Measurements from ENCODE around the gene CDCA7L. TPM values are rescaled to one million over a fixed set of nuclear protein-coding genes. Genes with fewer than 3 reads are reported as not detected.

CDCA7L gene
- polyA plus RNA-seq, 1 of the 3 experiments (the other 2 are of a cell fraction): 18.4 TPM

DNA sequence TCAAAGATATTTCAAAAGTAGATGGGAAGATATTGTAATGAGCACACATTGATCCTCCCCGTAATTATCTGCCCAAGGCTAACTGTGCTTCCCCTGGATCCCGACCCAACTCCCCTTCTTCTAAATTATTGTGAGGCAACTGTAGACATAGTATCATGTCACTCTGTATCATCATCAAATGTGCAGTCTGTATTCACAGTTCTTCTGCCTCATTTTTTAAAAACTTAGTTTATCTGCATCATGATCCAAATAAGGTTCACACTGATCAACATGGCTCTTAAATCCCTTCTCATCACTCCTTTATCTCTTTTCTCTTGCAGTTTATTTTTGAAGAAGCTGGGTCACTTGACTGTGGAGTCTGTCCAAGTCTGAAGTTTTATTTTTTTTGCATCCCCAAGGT, 27.5 kb downstream of the CDCA7L start:
- Histone ChIP-seq H3K9me2 (no peaks in the 10 kb centered on the region), H3K9ac (no peak overlapping the region), H3K27ac (ENCODE audit: low read depth in 2 of 2, low read length in 1 of 2) (no peak overlapping the region), H3K36me3 (replicated peaks in 1 of 2; ENCODE audit: control insufficient read depth in 1 of 2, insufficient read depth in 2 of 2, low read length in 1 of 2) (peaks cover 0 to 3% of the 10 kb centered on the region in 2 experiments), H3K4me1 (ENCODE audit: control insufficient read depth in 1 of 2, insufficient read depth in 2 of 2, low read depth in 1 of 2, low read length in 1 of 2) (no peaks in the 10 kb centered on the region), H3K4me2 (no peak overlapping the region), H2AFZ (ENCODE audit: low read depth) (no peak overlapping the region), H3K27me3 (ENCODE audit: insufficient read depth) (no peaks in the 10 kb centered on the region), H3K4me3 (ENCODE audit: low read depth in 2 of 2, low read length in 1 of 2) (no peak overlapping the region), H3K9me3 (no peaks in the 10 kb centered on the region), H3K79me2 (ENCODE audit: insufficient read depth) (no peaks in the 10 kb centered on the region; the same call in 1 of the 2 replicates), H3F3A (replicated peaks; ENCODE audit: insufficient read depth) (no peaks in the 10 kb centered on the region), H4K20me1 (ENCODE audit: insufficient read depth) (no peaks in the 10 kb centered on the region)
- ChIA-PET POLR2A (no interaction called here), CTCF (no interaction called here)
- TF ChIP-seq, protein P1, sequence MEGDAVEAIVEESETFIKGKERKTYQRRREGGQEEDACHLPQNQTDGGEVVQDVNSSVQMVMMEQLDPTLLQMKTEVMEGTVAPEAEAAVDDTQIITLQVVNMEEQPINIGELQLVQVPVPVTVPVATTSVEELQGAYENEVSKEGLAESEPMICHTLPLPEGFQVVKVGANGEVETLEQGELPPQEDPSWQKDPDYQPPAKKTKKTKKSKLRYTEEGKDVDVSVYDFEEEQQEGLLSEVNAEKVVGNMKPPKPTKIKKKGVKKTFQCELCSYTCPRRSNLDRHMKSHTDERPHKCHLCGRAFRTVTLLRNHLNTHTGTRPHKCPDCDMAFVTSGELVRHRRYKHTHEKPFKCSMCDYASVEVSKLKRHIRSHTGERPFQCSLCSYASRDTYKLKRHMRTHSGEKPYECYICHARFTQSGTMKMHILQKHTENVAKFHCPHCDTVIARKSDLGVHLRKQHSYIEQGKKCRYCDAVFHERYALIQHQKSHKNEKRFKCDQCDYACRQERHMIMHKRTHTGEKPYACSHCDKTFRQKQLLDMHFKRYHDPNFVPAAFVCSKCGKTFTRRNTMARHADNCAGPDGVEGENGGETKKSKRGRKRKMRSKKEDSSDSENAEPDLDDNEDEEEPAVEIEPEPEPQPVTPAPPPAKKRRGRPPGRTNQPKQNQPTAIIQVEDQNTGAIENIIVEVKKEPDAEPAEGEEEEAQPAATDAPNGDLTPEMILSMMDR (IDR thresholded peaks at IDR 0.05): no peak
- TF ChIP-seq RCOR1 (IDR thresholded peaks at IDR 0.05; ENCODE audit: low read length): no peak
- no peak for TF ChIP-seq NRF1 (IDR thresholded peaks at IDR 0.05; ENCODE audit: low read depth, low read length)
- no peak for TF ChIP-seq FOSL2 (IDR thresholded peaks at IDR 0.05; ENCODE audit: borderline replicate concordance, low read depth)
- TF ChIP-seq EP300 (IDR thresholded peaks at IDR 0.05; ENCODE audit: borderline replicate concordance in 1 of 2, low read depth in 1 of 2, low read length in 1 of 2): no peak
- no peak for TF ChIP-seq RFX5 (IDR thresholded peaks at IDR 0.05; ENCODE audit: low read length)
- no peak for TF ChIP-seq RAD21 (IDR thresholded peaks at IDR 0.05; ENCODE audit: low read length)
- no peak for TF ChIP-seq MXI1 (IDR thresholded peaks at IDR 0.05; ENCODE audit: low read depth, low read length)
- TF ChIP-seq, protein P2, sequence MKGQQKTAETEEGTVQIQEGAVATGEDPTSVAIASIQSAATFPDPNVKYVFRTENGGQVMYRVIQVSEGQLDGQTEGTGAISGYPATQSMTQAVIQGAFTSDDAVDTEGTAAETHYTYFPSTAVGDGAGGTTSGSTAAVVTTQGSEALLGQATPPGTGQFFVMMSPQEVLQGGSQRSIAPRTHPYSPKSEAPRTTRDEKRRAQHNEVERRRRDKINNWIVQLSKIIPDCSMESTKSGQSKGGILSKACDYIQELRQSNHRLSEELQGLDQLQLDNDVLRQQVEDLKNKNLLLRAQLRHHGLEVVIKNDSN (IDR thresholded peaks at IDR 0.05; ENCODE audit: borderline replicate concordance, low read depth): no peak
- TF ChIP-seq, protein P3, sequence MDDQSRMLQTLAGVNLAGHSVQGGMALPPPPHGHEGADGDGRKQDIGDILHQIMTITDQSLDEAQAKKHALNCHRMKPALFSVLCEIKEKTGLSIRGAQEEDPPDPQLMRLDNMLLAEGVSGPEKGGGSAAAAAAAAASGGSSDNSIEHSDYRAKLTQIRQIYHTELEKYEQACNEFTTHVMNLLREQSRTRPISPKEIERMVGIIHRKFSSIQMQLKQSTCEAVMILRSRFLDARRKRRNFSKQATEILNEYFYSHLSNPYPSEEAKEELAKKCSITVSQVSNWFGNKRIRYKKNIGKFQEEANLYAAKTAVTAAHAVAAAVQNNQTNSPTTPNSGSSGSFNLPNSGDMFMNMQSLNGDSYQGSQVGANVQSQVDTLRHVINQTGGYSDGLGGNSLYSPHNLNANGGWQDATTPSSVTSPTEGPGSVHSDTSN (IDR thresholded peaks at IDR 0.05): no peak
- no peak for TF ChIP-seq EZH2phosphoT487 (IDR thresholded peaks at IDR 0.05; ENCODE audit: borderline replicate concordance, low read depth)
- no peak for TF ChIP-seq SIN3A (IDR thresholded peaks at IDR 0.05; ENCODE audit: borderline replicate concordance, low read depth, low read length)
- TF ChIP-seq, protein P4, sequence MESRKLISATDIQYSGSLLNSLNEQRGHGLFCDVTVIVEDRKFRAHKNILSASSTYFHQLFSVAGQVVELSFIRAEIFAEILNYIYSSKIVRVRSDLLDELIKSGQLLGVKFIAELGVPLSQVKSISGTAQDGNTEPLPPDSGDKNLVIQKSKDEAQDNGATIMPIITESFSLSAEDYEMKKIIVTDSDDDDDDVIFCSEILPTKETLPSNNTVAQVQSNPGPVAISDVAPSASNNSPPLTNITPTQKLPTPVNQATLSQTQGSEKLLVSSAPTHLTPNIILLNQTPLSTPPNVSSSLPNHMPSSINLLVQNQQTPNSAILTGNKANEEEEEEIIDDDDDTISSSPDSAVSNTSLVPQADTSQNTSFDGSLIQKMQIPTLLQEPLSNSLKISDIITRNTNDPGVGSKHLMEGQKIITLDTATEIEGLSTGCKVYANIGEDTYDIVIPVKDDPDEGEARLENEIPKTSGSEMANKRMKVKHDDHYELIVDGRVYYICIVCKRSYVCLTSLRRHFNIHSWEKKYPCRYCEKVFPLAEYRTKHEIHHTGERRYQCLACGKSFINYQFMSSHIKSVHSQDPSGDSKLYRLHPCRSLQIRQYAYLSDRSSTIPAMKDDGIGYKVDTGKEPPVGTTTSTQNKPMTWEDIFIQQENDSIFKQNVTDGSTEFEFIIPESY (IDR thresholded peaks at IDR 0.05; ENCODE audit: borderline replicate concordance, low read depth): no peak
- no peak for TF ChIP-seq GABPA (IDR thresholded peaks at IDR 0.05; ENCODE audit: low read depth)
- TF ChIP-seq, protein P5, sequence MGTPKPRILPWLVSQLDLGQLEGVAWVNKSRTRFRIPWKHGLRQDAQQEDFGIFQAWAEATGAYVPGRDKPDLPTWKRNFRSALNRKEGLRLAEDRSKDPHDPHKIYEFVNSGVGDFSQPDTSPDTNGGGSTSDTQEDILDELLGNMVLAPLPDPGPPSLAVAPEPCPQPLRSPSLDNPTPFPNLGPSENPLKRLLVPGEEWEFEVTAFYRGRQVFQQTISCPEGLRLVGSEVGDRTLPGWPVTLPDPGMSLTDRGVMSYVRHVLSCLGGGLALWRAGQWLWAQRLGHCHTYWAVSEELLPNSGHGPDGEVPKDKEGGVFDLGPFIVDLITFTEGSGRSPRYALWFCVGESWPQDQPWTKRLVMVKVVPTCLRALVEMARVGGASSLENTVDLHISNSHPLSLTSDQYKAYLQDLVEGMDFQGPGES (IDR thresholded peaks at IDR 0.05; ENCODE audit: low read depth, low read length): no peak
- no peak for TF ChIP-seq MEF2A (IDR thresholded peaks at IDR 0.05; ENCODE audit: borderline replicate concordance, low read depth)
- TF ChIP-seq, protein P6, sequence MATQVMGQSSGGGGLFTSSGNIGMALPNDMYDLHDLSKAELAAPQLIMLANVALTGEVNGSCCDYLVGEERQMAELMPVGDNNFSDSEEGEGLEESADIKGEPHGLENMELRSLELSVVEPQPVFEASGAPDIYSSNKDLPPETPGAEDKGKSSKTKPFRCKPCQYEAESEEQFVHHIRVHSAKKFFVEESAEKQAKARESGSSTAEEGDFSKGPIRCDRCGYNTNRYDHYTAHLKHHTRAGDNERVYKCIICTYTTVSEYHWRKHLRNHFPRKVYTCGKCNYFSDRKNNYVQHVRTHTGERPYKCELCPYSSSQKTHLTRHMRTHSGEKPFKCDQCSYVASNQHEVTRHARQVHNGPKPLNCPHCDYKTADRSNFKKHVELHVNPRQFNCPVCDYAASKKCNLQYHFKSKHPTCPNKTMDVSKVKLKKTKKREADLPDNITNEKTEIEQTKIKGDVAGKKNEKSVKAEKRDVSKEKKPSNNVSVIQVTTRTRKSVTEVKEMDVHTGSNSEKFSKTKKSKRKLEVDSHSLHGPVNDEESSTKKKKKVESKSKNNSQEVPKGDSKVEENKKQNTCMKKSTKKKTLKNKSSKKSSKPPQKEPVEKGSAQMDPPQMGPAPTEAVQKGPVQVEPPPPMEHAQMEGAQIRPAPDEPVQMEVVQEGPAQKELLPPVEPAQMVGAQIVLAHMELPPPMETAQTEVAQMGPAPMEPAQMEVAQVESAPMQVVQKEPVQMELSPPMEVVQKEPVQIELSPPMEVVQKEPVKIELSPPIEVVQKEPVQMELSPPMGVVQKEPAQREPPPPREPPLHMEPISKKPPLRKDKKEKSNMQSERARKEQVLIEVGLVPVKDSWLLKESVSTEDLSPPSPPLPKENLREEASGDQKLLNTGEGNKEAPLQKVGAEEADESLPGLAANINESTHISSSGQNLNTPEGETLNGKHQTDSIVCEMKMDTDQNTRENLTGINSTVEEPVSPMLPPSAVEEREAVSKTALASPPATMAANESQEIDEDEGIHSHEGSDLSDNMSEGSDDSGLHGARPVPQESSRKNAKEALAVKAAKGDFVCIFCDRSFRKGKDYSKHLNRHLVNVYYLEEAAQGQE (IDR thresholded peaks at IDR 0.05; ENCODE audit: low read depth, low read length): no peak
- no peak for TF ChIP-seq TAF1 (IDR thresholded peaks at IDR 0.05; ENCODE audit: borderline replicate concordance, low read depth, low read length)
- WGBS (ENCODE audit: low lambda C conversion rate): 82% methylated on average over 2 of the region's 2 CpGs
- DNase-seq: no peak
